Measurements from ENCODE around the gene RER1.

The RER1 gene

DNA sequence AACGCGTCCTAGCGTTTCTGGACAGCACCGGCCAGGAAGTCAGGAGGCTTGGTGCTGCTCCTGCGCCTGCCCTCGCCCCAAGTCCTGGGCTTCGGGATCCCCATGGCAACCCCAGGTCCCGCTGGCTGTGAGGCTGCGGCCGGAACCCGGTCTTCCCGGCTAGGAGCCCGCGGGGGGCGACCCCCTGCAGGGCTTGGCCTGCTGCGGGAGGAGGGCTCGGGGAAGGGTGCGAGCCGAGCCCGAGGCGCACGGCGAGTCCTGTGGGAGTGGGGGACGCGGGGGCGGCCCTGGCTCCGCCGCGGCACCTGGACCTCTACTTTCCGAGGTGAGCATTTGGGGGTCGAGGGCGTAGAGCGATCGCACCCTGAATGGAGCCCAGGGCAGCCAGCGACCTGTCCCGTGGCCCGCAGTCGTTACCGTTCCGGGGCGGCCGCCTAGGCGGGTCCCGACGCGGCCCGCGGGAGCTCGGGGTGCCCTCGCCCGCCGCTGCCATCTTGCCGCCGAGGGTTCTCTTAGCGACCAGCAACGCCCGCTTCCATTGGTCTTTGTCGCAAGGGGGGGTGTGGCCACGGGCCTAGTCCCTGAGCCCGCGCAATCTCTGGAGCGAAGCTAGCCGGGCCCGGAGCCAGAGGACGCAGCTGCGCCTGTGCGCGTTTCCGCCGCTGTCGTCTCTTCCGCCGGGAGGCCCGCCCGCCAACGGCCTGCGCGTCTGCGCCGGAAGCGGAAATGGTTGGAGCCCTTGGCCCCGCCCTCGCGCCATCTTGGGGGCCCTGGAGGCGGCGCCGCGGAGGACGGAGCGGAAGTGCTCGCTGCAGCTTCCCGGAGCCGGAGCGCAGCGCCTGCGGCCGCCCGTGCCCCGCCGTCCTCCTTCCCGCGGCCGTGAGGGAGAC, at the start of gene RER1, which contains the start of gene MORN1:
Gene RER1 (plus strand): TSS at position 801 of the 890 bp plus-strand sequence. CDS start 3,950 bp downstream, outside the sequence.
Gene MORN1 (minus strand): TSS at position 514 of the 890 bp plus-strand sequence. CDS start 21 bp downstream, at position 493.
- DNase-seq, result peak; percentile 100

GRCh38 chr1:2342384-2343022, 49.1 kb upstream of the RER1 start:
- DNase-seq, result no peak

DNA sequence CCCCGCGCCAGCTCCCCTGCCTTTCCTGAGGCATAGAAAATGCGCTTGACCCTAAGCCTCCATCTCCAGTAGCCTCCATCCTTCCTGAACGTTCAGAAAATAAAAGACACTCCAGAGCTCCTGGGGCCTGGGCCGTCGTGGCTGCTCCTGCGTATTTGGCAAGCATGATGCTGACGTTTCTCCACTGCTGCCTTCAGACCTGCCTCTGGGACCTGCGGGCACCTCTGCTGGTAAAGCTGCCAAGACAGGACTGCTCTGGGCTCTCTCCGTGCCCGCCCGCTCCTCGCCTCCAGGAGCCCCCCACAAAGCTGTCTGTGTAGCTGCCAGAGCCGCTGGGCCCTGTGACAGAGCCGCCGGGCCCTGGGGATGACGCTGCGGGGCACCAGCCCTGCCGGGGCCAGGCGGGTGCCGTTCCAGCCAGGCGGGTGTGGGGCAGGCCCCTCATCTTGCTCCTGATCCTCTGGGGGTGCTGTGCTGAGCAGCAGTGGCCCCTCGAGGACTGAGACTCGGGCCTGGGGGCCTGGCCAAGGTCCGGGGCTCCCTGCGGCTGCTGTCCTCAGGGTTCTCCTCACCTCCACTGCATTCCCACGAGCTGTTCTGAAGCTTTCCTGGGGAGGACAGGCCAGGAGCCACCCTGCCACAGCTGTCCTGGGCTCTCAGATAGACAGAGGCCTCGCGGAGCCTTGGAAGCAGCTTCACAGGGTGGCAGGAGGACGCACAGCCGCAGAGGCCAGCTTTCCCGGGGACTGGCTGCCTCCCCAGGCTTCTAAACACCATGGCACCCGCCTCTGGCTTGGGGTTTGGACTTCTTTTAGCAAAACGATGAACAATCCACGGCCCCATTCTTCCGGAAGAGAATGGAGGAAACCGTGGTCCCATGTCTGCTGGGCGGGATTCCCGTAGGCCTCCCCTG, 48.4 kb upstream of the RER1 start:
- DNase-seq, result no peak

- DNase-seq, result no peak
Observed at GRCh38 chr1:2344121-2344681, 47.4 kb upstream of the RER1 start.

DNA sequence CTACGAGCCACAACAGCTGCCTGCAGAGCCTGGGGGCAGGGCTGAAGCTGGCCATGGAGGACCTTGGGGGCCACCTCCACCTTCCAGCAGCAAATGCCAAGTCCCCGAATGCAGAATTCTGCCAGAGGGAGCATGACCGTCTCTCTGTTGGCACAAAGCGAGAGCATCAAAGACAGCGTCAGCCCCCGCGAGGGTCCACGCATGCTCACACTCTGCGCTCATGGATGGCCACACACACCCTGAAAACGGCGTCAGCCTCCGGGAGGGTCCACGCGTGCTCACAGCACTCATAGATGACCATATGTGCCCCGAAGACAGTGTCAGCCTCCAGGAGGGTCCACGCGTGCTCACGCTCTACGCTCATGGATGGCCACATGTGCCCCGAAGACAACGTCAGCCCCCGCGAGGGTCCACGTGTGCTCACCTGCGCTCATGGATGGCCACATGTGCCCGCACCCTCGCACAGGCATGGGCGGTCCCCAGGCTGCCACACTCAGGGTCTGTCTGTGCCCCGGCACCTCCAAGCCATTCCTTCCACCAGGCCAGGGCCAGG, 46.8 kb upstream of the RER1 start:
- DNase-seq, result no peak

DNA sequence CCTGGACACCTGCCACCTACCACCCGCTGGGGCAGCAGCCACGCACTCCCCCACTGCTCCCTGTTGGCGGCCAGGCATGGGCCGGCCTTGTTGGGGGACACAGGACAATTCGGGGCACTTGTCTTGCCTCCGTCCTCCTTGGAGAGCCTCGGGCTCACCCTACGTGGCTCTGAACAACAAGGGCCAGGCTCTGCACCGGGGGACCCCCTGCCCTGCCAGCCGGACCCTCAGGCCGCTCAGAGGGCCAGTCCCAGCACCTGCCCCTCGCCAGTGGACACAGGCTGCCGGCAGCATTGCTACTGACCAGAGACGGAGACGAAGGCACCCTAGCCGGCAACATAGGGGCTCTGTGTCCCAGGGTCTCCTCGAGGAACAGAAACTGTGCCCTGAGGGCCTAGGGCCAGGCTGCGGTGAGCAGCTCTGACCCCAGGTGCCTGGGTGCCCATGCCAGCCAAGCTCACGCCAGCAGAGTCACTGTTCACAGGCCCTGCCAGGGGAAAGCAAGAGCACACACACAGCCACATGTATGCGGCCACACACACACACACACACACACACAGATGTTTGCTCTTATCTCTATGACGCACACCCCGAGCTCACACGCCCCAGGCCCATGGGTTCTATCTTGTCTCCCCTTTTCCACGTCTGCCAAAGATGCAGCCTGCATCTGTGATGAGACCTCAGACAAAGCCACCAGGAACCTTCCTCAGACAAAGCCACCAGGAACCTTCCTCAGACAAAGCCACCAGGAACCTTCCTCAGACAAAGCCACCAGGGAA, 46.2 kb upstream of the RER1 start:
- no peak for DNase-seq

DNA sequence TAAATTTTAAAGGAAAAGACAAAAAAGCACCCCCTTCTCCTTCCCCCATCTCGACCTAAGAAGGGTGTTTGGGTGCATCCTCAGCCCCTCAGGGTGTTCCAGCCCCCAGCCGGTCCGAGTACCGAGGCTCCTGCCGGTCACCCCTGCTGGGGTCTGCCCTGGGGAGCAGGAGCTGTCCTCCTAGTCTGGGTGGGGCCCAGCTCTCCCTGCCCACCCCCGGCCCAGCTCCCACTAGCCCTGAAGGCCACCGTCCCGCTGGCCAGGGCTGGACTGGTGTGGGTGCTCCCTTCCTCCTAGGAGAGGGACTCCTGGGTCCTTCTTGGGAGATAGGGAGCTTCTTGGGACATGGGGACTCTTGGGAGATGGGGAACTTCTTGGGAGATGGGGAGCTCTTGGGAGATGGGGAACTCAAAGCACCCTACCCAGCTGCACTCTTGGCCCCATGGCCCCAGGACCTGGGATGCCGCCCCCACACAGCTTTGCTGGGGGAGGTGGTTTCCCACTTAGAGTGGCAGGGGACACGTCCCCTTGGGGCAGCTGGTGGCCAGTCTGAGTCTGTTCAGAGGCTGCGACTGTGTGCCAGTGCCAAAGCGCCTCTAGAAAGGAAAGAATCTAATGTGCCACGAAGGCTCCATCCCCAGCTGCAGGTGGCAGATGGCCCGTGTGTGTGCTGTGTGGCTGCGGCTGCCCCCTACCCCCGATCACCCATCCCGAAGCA, 44.8 kb upstream of the RER1 start:
- no peak for DNase-seq

- no peak for DNase-seq
Observed at GRCh38 chr1:2347409-2347785, 44.2 kb upstream of the RER1 start.

- DNase-seq, result no peak
Observed at GRCh38 chr1:2347896-2348295, 43.7 kb upstream of the RER1 start.

- DNase-seq, result no peak
Observed at GRCh38 chr1:2348346-2349325, 43.0 kb upstream of the RER1 start.

- DNase-seq, result no peak
Observed at GRCh38 chr1:2349806-2350205, 41.8 kb upstream of the RER1 start.

GRCh38 chr1:2350501-2350900, 41.1 kb upstream of the RER1 start:
- DNase-seq, result no peak

DNA sequence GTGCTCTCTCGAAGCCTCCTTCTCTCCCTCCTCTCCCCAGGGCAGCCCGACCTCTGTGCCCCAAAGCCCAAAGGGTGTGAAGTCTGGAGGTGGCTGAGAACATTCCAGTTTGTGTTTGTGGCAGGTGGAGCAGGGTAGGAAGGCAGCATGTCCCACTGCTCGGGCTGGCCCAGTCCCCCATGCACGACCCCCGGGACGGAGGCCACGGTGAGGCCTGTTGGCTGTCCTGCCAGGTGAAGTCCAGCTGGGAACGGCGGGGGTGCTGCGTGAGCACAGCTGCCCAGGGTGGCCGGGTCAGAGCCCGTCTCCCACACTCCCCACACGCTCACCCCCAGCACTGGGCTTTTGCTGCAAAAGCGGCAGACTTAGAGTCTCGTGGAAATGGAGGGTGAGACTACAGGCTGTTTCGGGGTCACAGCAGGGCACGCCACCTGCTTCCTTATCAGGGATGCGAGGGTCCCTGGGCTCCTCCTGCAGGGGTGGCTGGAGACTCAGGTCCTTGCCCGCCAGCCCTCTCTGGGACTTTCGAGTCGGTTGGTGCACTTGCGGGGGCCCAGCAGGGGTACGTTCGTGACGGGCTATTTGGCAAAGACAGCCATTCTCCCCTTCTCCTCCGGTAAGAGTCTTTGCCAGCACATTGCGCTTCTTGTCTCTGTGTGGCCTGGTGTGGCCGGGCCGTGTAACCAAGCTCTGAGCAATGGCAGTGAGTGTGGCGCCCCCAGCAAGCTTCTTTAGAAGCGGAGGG, 40.6 kb upstream of the RER1 start:
- DNase-seq, result no peak

- DNase-seq, result no peak
Observed at GRCh38 chr1:2351723-2352122, 39.9 kb upstream of the RER1 start.

DNA sequence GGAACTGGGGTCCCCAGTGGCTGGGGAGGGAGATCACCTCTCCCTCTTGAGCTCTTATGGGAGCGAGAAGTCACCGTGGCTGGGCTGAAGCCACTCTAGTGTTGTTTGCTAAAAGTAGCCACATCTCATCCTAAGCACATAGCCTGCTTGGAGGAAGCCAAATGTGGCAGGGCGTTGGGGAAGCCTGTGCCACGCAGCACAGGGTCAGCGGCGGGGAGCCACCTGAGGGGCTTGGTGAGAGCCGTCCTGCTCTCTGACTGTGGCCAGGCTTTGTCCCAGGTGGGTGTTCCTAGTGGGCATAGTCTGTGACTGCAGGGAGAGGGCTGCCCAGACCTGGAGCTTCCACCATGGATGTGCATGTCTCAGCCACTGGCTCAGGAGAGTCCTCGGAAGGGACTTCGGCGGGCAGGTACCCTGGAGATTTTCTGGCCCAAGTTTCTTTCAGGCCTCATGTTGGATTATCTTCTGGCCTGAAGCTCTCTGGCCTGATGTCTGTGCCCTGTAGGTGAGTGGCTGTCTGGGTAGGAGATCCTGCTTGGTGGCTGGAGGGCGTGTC, 39.2 kb upstream of the RER1 start:
- DNase-seq, result no peak

- no peak for DNase-seq
Observed at GRCh38 chr1:2352897-2353550, 38.6 kb upstream of the RER1 start.

DNA sequence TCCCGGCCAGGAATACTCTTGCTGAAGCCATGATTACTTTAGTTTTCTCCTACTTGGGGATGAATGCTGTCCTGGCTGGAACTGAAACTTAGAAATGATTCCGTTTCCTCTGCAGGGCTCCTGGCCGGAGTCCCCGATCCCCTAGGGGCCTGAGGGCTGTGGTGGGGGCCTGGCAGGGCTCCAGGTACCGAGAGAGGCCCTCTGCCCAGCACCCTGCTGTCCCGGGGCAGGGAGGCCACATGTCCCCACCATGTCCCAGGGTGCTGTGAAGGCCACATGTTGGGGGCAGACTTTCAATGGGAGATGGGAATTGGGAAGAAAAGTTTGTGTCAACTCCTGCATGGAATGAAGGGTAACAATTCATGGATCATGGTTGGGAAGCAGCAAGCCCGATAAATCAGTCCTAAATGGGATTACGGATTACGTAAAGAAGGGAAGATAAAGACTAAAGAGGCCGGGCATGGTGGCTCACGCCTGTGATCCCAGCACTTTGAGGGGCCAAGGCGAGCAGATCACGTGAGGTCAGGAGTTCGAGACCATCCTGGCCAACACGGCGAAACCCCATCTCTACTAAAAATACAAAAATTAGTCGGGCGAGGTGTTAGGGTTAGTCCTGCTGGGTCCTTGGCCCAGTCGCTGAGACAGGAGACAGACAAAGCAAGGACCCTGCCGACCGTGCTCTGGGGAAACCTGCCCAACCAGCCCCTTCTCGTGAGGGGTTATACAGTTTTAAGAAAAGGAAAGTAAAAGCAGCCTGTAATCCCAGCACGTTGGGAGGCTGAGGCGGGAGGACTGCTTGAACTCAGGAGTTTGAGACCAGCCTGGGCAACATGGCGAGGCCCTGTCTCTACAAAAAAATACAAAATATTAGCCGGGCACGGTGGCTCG, 37.8 kb upstream of the RER1 start:
- DNase-seq, result no peak
